Measurements from ENCODE around the gene EXOC6B.

Gene EXOC6B

DNA sequence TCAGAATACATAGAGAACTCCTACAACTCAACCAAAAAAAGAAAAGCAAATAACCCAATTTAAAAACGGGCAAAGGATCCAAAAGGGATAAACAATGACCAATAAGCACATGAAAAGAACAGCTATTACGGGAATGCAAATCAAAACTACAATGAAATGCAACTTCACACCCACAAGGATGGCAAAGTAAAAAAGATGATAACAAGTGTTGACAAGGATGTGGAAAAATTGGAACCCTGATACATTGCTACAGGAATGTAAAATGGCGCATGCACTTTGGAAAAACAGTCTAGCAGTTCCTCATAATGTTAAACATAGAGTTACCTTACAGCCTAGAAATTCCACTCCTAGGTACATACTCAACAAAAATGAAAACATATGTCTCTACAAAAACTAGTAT is 4.7 kb downstream of the EXOC6B start:
- no peaks in the 10 kb centered on the region for H3K27me3 Mint-ChIP-seq
- H3K4me3 Mint-ChIP-seq = no peak overlapping the region
- H3K9me3 Mint-ChIP-seq = no peaks in the 10 kb centered on the region
- no peak overlapping the region for H3K27ac Mint-ChIP-seq
- peaks cover 5% of the 10 kb centered on the region for H3K36me3 Mint-ChIP-seq (ENCODE audit: low read depth)
- ATAC-seq = no peak
- DNase-seq = no peak
- peaks cover 32% of the 10 kb centered on the region for H3K4me1 Mint-ChIP-seq

DNA sequence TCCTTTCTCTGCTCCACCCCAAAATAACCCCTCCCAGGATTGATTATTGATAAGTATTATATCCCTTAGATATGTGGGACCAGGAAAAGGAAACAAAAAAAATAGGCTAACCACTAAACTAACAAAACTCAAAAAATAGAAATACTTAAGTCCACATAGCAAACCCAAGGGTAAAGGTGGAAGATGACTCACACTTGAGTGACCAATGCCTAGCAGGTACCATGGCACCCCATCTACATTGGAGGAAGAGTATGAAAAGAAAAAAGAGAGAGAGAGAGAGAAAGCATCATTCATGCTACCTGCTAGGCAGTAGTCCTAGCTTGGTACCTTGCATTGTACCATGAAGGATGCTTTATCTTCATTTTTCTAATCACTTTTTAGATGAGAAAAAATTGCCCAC is 6.3 kb downstream of the EXOC6B start:
- Mint-ChIP-seq H3K4me1 (peaks cover 24% of the 10 kb centered on the region), H3K4me3 (no peak overlapping the region), H3K27me3 (no peaks in the 10 kb centered on the region), H3K9me3 (no peaks in the 10 kb centered on the region), H3K36me3 (ENCODE audit: low read depth) (peaks cover 5% of the 10 kb centered on the region), H3K27ac (no peak overlapping the region)
- DNase-seq (no peak), ATAC-seq (no peak)

DNA sequence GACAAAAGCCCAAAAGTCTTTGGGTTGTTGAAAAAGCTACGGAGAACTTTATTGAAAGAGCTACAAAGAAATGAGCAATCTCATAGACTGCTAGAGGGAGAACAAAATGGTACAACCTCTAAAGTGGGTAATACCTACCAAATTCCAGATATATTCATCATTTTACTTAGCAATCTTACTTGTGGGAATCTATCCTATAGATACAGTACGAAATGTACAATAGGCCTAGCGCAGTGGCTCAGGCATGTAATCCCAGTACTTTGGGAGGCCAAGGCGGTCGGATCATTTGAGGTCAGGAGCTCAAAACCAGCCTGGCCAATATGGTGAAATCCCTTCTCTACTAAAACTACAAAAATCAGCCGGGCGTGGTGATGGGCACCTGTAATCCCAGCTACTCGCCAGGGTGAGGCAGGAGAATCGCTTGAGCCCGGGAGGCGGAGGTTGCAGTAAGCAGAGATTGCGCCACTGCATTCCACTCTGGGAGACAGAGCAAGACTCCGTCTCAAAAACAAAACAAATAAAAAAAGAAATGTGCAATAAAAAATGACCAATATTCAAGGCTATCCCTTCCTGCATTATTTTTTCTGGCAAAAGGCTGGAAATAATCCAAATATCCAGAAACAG is 10.1 kb downstream of the EXOC6B start:
- no peak overlapping the region for H3K27ac Mint-ChIP-seq

DNA sequence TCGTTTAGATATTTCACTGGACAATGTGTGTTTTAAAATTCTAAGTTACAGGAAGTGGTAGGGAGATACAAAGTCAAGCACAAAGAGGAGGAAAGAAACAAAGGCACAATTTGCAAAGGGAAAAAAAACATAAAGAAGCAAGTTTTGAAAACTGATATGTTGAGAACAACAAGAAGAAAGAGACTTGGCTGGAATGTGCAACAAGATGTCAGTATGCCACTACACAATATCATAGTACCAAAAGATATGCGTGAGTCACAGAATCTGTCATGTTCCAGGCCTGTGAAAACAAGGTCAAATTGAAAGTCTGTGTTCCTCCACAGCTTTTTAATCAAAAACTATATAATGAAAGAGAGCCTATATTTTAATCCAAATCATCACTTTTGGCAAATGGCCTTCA is 12.0 kb downstream of the EXOC6B start:
- peaks cover 7% of the 10 kb centered on the region for H3K4me1 Mint-ChIP-seq
- no peak for ATAC-seq
- no peak overlapping the region for H3K4me3 Mint-ChIP-seq
- H3K36me3 Mint-ChIP-seq (ENCODE audit: low read depth) = peaks cover 17% of the 10 kb centered on the region
- no peaks in the 10 kb centered on the region for H3K27me3 Mint-ChIP-seq
- DNase-seq = no peak
- H3K27ac Mint-ChIP-seq = no peak overlapping the region
- peaks cover 18% of the 10 kb centered on the region for H3K9me3 Mint-ChIP-seq

More for the DNA sequence above, 10.1 kb downstream of the EXOC6B start:
- peaks cover 7% of the 10 kb centered on the region for H3K4me1 Mint-ChIP-seq
- H3K9me3 Mint-ChIP-seq = no peaks in the 10 kb centered on the region
- no peaks in the 10 kb centered on the region for H3K36me3 Mint-ChIP-seq (ENCODE audit: low read depth)
- DNase-seq (no peak), ATAC-seq (no peak)
- H3K27me3 Mint-ChIP-seq = no peaks in the 10 kb centered on the region
- H3K4me3 Mint-ChIP-seq = no peak overlapping the region

DNA sequence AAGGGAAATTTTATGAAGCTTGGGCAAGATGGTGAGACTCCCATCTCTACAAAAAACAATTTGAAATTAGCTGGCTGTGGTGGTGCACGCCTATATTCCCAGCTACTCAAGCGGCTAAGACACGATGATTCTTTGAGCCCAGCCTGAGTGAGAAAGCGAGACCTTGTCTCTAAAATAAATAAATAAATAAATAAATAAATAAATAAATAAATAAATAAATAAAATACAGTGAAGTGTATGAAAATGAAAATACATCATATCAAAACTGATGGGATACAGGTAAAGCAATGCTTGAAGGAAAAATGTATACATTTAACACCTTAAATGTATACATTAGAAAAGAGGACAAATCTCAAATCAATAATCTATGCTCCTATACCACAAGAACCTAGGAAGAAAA is 15.7 kb downstream of the EXOC6B start:
- no peaks in the 10 kb centered on the region for H3K27me3 Mint-ChIP-seq
- peaks cover 28% of the 10 kb centered on the region for H3K9me3 Mint-ChIP-seq
- H3K36me3 Mint-ChIP-seq (ENCODE audit: low read depth) = peaks cover 33% of the 10 kb centered on the region
- no peak overlapping the region for H3K4me3 Mint-ChIP-seq
- peaks cover 5% of the 10 kb centered on the region for H3K4me1 Mint-ChIP-seq
- DNase-seq = no peak
- no peak for ATAC-seq
- H3K27ac Mint-ChIP-seq = no peak overlapping the region

DNA sequence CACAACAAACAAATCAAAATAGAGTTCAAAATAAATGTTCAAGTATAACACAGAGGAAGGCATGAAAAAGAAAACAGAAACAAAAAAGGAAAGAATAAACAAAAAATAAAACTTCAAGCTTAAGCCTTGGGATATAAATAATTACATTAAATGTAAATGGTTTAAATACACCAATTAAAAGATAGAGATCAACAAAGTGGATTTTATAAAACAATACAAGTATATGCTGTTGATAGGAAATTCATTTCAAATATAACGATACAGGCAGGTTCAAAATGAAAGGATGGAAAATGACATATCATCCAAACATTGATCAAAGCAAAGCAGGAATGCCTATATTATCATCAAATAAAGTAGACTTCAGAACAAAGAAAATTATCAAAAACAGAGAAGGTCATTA is 16.7 kb downstream of the EXOC6B start:
- peaks cover 28% of the 10 kb centered on the region for H3K9me3 Mint-ChIP-seq
- H3K27ac Mint-ChIP-seq = no peak overlapping the region
- peaks cover 5% of the 10 kb centered on the region for H3K4me1 Mint-ChIP-seq
- ATAC-seq = no peak
- H3K36me3 Mint-ChIP-seq (ENCODE audit: low read depth) = peaks cover 33% of the 10 kb centered on the region
- no peaks in the 10 kb centered on the region for H3K27me3 Mint-ChIP-seq
- H3K4me3 Mint-ChIP-seq = no peak overlapping the region
- no peak for DNase-seq

DNA sequence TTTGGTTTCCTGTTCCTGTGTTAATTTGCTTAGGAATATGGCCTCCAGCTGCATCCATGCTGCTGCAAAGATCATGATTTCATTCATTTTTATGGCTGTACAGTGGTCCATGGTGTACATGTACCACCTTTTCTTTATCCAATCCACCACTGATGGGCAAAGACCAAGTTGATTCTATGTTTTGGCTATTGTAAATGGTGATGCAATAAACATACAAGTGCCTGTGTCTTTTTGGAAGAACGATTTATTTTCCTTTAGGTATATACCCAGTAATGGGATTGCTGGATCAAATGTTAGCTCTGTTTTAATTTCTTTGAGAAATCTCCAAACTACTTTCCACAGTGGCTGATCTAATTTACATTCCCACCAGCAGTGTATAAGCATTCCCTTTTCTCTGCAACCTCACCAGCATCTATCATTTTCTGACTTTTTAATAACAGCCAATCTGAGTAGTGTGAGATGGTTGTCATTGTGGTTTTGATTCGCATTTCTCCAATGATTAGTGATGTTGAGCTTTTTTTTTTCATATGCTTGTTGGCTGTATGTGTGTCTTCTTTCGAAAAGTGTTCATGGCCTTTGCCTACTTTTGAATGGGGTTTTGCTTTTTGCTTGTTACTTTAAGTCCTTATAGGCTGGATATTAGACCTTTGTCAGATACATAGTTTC is 19.4 kb downstream of the EXOC6B start:
- peaks cover 33% of the 10 kb centered on the region for H3K36me3 Mint-ChIP-seq (ENCODE audit: low read depth)
- H3K4me1 Mint-ChIP-seq = no peaks in the 10 kb centered on the region
- H3K27ac Mint-ChIP-seq = no peak overlapping the region
- H3K9me3 Mint-ChIP-seq = peaks cover 28% of the 10 kb centered on the region
- H3K4me3 Mint-ChIP-seq = no peak overlapping the region
- ATAC-seq (no peak), DNase-seq (no peak)
- no peaks in the 10 kb centered on the region for H3K27me3 Mint-ChIP-seq

DNA sequence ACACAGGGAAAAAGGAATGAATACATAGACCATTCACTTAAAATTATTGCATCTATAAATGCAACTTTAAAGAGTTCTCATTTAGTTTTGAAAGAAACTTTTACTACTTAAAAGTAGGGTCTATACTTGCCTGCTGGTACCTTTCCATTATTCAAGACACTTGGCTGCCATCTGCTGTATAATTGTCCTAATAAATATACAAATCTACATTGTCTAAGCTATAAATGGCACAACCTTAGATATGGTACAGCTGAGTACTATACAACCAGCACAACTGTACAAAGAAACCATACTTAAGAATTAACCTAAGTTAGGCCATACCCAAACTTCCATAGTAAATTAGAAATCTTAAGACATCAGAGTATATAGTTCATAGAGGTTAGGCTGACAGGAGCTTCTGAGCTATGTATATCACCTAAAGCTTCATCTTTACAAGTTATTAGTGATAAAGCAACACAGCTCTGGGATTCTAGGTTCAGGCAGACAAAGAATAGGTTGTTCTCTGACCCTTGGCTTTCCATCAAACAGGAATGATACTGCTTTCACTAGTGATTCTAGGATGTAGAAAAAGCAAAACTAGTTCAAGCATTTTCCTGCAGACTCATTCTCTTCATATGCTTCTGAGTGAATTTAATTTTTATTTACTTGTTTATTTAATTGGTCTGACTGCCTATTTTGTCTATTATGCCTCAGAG is 22.1 kb downstream of the EXOC6B start:
- ATAC-seq (no peak), DNase-seq (no peak)
- Mint-ChIP-seq H3K36me3 (ENCODE audit: low read depth) (peaks cover 16% of the 10 kb centered on the region), H3K27ac (no peak overlapping the region), H3K4me3 (no peak overlapping the region), H3K27me3 (no peaks in the 10 kb centered on the region), H3K9me3 (peaks cover 9% of the 10 kb centered on the region), H3K4me1 (no peaks in the 10 kb centered on the region)

DNA sequence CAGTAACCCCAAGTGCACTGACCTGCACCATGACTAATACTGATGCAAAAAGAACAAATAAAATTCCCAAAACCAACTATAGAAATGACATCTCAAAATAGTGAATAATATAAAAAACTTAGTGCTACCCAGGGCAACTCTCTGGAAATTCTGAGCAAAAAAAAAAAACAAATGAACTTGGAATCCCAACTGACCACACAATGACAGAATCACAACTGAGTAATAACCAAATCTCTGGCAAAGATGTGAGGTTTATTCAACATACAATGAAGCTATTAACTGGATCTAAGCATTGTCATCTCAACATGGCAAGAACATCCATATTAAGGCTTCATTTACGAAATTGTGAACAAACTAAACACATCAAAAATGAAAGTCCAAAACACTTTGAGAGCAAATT is 22.7 kb downstream of the EXOC6B start:
- no peak for ATAC-seq
- no peak for DNase-seq
- Mint-ChIP-seq H3K9me3 (peaks cover 7% of the 10 kb centered on the region), H3K27me3 (no peaks in the 10 kb centered on the region), H3K27ac (no peak overlapping the region), H3K36me3 (ENCODE audit: low read depth) (peaks cover 14% of the 10 kb centered on the region), H3K4me1 (no peaks in the 10 kb centered on the region), H3K4me3 (no peak overlapping the region)

DNA sequence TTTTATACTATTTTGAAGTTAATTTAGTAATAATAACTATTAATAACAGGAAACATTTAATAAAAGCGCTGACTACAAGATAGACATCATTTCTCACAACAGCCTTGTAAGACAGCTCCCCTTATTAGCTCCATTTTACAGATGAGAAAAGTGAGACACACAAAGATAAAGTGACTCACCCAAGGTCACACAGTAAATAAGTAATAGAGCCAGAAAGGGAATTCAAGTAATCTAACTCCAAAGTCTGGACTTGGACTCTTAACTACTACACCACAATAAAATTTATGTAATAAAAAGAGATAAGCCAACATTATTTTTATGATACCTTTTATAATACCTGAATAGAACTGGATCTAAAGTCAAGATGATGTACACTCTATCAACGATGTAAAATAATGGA is 25.3 kb downstream of the EXOC6B start:
- peaks cover 2% of the 10 kb centered on the region for H3K36me3 Mint-ChIP-seq (ENCODE audit: low read depth)
- ATAC-seq = no peak
- H3K4me1 Mint-ChIP-seq = no peaks in the 10 kb centered on the region
- H3K27ac Mint-ChIP-seq = no peak overlapping the region
- no peak overlapping the region for H3K4me3 Mint-ChIP-seq
- no peak for DNase-seq
- H3K9me3 Mint-ChIP-seq = no peaks in the 10 kb centered on the region
- no peaks in the 10 kb centered on the region for H3K27me3 Mint-ChIP-seq

DNA sequence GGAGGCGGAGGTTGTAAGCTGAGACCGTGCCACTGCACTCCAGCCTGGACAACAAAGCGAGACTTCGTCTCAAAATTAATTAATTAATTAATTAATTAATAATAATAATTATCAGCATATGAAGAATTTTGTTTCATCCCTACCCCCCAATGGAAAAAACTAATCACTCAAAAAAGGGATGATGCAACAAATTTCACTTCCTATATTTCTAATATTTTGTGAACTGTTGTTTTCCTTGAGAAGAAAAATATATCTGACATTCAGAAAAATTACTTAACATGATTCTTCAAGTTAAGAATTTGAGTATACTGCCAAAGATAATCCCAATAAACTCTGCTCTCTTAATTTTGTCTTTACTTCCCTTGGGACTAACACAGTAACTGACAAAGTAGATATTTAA is 28.1 kb downstream of the EXOC6B start:
- Mint-ChIP-seq H3K9me3 (no peaks in the 10 kb centered on the region), H3K4me3 (no peak overlapping the region), H3K27me3 (no peaks in the 10 kb centered on the region), H3K27ac (no peak overlapping the region), H3K36me3 (ENCODE audit: low read depth) (peaks cover 2% of the 10 kb centered on the region), H3K4me1 (peaks cover 7% of the 10 kb centered on the region)
- ATAC-seq = no peak
- no peak for DNase-seq

DNA sequence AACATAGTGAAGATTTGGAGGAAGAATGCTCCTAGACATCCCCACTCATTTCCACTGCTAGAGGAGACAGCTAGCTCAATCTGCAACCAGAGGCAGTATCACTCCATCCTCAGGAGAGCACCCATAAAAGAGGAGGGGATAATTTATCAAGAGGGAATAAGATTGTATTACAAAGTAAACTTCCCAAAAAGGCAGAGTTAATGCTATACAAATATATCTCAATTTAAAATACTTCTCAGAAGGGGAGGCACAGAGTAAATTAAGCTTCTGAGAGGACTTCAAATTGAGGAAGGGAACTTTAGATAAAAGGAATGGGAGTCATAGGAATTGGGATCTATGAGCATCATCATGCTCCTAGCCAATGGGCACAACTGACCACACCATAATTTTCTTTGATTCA is 29.1 kb downstream of the EXOC6B start:
- H3K9me3 Mint-ChIP-seq = no peaks in the 10 kb centered on the region
- ATAC-seq = no peak
- H3K4me3 Mint-ChIP-seq = no peak overlapping the region
- H3K27ac Mint-ChIP-seq = no peak overlapping the region
- no peak for DNase-seq
- peaks cover 2% of the 10 kb centered on the region for H3K36me3 Mint-ChIP-seq (ENCODE audit: low read depth)
- peaks cover 7% of the 10 kb centered on the region for H3K4me1 Mint-ChIP-seq
- H3K27me3 Mint-ChIP-seq = no peaks in the 10 kb centered on the region

DNA sequence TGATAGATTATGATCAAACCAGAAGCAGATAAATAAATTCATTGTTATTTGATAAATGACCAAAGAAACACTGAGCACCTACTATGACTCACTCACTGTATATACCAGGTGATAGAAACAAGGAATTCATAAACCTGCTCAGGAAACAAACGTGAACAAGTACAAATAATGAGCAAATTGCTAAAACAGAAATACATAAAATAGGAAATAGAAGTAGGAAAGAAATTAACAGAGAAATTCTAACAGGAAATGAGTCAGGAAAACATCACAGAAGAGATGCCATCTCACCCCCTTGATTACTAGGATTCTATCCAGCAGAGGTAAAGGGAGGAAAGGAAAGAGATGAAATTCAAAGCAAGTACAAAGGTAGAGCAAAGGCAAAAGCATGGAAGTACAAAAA is 31.3 kb downstream of the EXOC6B start:
- no peak overlapping the region for H3K4me3 Mint-ChIP-seq
- ATAC-seq = no peak

DNA sequence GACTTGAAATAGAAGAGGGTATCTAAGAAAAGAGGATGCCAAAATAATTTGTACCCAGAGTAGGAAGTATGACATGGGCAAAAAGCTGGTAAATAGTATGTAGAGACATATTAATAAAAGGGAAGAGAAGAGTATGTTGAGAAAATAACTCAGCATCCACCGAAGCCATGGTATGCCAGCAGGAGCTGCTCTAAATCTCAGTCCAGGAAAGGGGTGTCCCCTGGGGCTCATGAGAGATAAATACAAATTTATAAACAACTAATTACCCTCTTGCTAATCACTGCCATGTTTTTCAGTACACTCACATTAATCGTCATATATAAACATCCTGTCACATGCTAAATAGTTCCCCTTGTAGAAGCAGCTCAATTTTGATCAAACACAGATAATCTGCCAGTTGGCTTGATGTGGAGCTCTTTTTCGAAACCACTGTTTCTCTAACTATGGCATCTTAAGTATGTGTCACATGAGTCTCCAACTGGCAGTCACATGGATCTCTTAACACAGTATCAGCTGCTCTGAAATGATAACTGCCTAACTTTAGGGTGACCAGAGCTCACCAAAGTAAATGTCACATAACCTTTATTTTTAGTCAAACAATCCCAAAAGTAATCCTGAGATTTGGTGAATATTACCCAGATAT is 31.9 kb downstream of the EXOC6B start:
- DNase-seq (no peak), ATAC-seq (no peak)
- Mint-ChIP-seq H3K9me3 (no peaks in the 10 kb centered on the region), H3K27ac (no peak overlapping the region), H3K4me1 (peaks cover 7% of the 10 kb centered on the region), H3K27me3 (no peaks in the 10 kb centered on the region), H3K36me3 (ENCODE audit: low read depth) (peaks cover 2% of the 10 kb centered on the region), H3K4me3 (no peak overlapping the region)

More for the DNA sequence above, 31.3 kb downstream of the EXOC6B start:
- Mint-ChIP-seq H3K36me3 (ENCODE audit: low read depth) (peaks cover 2% of the 10 kb centered on the region), H3K27ac (peak overlapping the region; percentile 35), H3K27me3 (no peaks in the 10 kb centered on the region), H3K4me1 (peaks cover 7% of the 10 kb centered on the region), H3K9me3 (no peaks in the 10 kb centered on the region)
- DNase-seq = no peak

DNA sequence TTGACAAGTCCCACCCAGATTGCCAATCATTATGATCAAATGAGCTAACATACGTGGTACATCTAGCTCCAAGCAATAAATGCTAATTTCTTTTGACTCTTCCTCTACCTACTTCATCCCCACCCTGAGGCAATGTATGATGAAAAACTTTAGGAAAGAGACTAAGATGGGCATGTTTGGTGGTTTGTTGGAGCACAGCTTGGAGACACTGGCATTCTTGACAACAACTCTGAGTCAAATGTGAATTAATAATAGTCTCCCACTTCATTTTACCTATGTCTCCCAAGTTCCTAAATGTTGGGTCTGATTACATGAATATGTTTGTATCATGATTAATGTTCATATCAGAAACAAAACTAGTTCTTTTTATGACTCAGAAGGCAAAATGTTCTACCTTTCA is 36.6 kb downstream of the EXOC6B start:
- peaks cover 2% of the 10 kb centered on the region for H3K36me3 Mint-ChIP-seq (ENCODE audit: low read depth)
- no peak overlapping the region for H3K27ac Mint-ChIP-seq
- H3K4me3 Mint-ChIP-seq = no peak overlapping the region
- no peaks in the 10 kb centered on the region for H3K27me3 Mint-ChIP-seq
- no peaks in the 10 kb centered on the region for H3K4me1 Mint-ChIP-seq
- peaks cover 6% of the 10 kb centered on the region for H3K9me3 Mint-ChIP-seq
- ATAC-seq = no peak
- no peak for DNase-seq

Measured in activated naive CD8-positive, alpha-beta T cell treated with anti-CD3 and anti-CD28 coated beads, Interleukin-2, amount 50 U/mL, for 24 hours (primary cell).